Transverse colon (tissue), 4 donors: Measurements from ENCODE around the gene MINDY4B.

ENCODE experiments used
- CTCF ChIP-seq, 5 experiments: fragments of 200-600 bp in 3 of 5; fragments of 450-650 bp in 2 of 5; sonication (generic) in 3 of 5; IDR thresholded peaks; 1 replicate in 2 of 5; 2 replicates in 3 of 5; pipeline ENCODE4 v1.5.1; 2016 to 2017; ENCODE audit warnings: antibody characterized with exemption in 5 of 5, inconsistent platforms in 3 of 5, mild to moderate bottlenecking in 2 of 5, moderate library complexity in 1 of 5
- EP300 ChIP-seq: sonication (generic); formaldehyde crosslinking; IDR thresholded peaks from one replicate; pipeline ENCODE4 v1.6.1; 2017; ENCODE audit warnings: antibody characterized with exemption, low read depth
- POLR2A ChIP-seq: fragments of 450-650 bp; IDR thresholded peaks from one replicate; pipeline ENCODE4 v1.6.1; 2016; ENCODE audit warnings: antibody characterized with exemption, mild to moderate bottlenecking, moderate library complexity
- POLR2AphosphoS5 ChIP-seq, 3 donors: sonication (generic); formaldehyde crosslinking; IDR thresholded peaks; one replicate each; pipeline ENCODE4 v1.6.1; 2016; ENCODE audit warnings: antibody characterized with exemption in 3 of 3

DNA sequence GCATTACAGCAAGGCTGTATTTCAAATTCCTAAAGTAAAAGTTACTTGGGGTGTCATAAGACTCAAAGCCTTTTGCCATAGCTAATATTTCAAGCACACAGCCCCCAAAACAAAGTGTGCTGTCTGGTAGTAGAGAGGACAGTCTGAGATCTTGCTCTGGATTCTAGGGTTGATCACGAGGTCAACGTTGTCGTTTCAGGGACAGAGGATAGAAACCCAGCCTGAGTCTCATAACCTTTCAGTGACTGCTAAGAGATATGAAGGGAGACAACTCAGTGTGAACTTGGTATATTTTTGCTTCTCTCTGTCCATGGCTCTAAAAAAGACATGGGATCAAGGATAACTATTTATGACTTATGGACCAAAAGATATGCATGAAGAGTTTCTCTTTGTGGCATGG lies 25.6 kb upstream of the MINDY4B start:
- TF ChIP-seq POLR2A (no peak), CTCF (IDR thresholded peaks at IDR 0.05) (no peak), POLR2AphosphoS5 (IDR thresholded peaks at IDR 0.05) (no peak), EP300 (no peak)
